Right lobe of liver (tissue), 4 donors: ENCODE measurements around the gene SCYGR8.

Source experiments
- CTCF ChIP-seq, 4 donors: fragments of 200-600 bp in 3 of 4; fragments of 450-650 bp in 1 of 4; IDR thresholded peaks; one replicate each; pipeline versions ENCODE4 v1.5.1 to v1.8.0; 2016 to 2022; ENCODE audit warnings: antibody characterized with exemption in 4 of 4, mild to moderate bottlenecking in 2 of 4
- POLR2A ChIP-seq: fragments of 450-650 bp; IDR thresholded peaks from one replicate; pipeline ENCODE4 v1.6.1; 2017; ENCODE audit warnings: antibody characterized with exemption, mild to moderate bottlenecking
- donor health status: DM: no; HTN: no; CAD: no.
- donor health status: DM: no; HTN: no; CAD: no.
- donor health status: DM: no; HTN: yes; CAD: no.

- TF ChIP-seq CTCF (IDR thresholded peaks at IDR 0.05), result no peak
- no peak for TF ChIP-seq POLR2A
Measured at GRCh38 chr2:227759411-227760118, 13.9 kb downstream of the SCYGR8 start.
